HEK293 (cell line): ENCODE results near the gene SNX7.

ENCODE experiments used
- ATF2 ChIP-seq: fragments of 450-650 bp; formaldehyde crosslinking; IDR thresholded peaks from 2 replicates; pipeline ENCODE4 v1.5.1; 2016; ENCODE audit warnings: missing biosample characterization, missing genetic modification characterization, low read depth
- PRDM6 ChIP-seq: fragments of 450-650 bp; formaldehyde crosslinking; IDR thresholded peaks from 2 replicates; pipeline ENCODE4 v1.5.1; 2017; ENCODE audit warnings: missing biosample characterization, missing genetic modification characterization
- TSHZ1 ChIP-seq: fragments of 450-650 bp; formaldehyde crosslinking; IDR thresholded peaks from 2 replicates; pipeline ENCODE4 v1.5.1; 2016; ENCODE audit warnings: missing biosample characterization, missing genetic modification characterization, borderline replicate concordance
- ZNF140 ChIP-seq: fragments of 450-650 bp; formaldehyde crosslinking; IDR thresholded peaks from 2 replicates; pipeline ENCODE4 v1.5.1; 2016; ENCODE audit warnings: missing biosample characterization, missing genetic modification characterization
- ZNF670 ChIP-seq: fragments of 450-650 bp; formaldehyde crosslinking; IDR thresholded peaks from 2 replicates; pipeline ENCODE4 v1.5.1; 2016; ENCODE audit warnings: missing biosample characterization, missing genetic modification characterization, low read depth

GRCh38 chr1:98761219-98761865, 99.8 kb downstream of the SNX7 start:
- TF ChIP-seq ATF2 (tag by site-specific recombination) = no peak
- no peak for TF ChIP-seq ZNF140 (tag by site-specific recombination)
- TF ChIP-seq PRDM6 (tag by site-specific recombination) = no peak
- TF ChIP-seq ZNF670 (tag by site-specific recombination) = no peak
- TF ChIP-seq TSHZ1 (tag by site-specific recombination) = no peak
